Glomerular visceral epithelial cell (primary cell): Measurements from ENCODE around the gene TOP1.
"Not testable (repeated sequence)": the region's sequence is repeated elsewhere in the genome, so short reads cannot be mapped to it uniquely, and the experiment has no call there.

Experiments
- DNase-seq: peaks from one replicate; pipeline ENCODE4 v3.0.0-alpha.2; 2016; ENCODE audit errors: extremely low spot score

TOP1 gene

DNA sequence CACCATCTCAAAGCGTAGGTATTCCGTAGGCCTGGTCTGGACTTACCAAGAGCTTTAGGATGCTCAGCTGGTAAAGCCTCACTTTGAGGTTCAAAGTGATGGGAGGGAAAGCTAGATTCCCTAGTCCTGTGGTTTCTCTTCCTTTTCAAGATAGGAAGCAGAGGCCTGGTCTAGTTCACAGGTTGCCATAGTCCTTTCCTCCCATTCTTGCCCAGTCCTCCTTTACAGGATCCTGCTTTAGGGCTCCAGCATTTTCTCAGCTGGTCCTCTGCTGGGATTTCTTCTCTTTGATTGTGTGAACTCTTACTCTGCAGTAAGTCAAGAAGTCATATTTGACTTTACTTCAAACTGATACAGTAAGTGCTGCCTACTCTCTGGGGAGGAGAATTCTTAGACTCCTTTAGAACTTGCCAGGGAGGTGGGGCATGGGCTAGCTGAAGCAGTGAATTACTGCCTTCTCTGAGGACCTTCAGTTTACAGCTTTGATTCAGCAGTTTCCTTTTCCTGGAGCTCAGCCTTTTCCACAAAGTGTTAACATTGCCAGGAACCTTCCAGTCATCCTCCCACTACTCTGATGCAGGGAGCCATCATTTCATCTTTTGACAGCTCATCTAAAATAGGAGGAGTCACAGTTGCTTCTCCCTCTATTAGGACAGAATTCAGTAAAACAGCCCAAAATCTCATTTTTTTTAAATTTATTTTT is 65.9 kb downstream of the TOP1 start:
- DNase-seq: no peak

- peak; percentile 69 for DNase-seq
Measured at GRCh38 chr20:41095110-41095969, 66.7 kb downstream of the TOP1 start.

- DNase-seq: no peak
Measured at GRCh38 chr20:41098703-41099250, 70.2 kb downstream of the TOP1 start.

- DNase-seq: peak; percentile 27
Measured at GRCh38 chr20:41100001-41100480, 71.4 kb downstream of the TOP1 start.

DNA sequence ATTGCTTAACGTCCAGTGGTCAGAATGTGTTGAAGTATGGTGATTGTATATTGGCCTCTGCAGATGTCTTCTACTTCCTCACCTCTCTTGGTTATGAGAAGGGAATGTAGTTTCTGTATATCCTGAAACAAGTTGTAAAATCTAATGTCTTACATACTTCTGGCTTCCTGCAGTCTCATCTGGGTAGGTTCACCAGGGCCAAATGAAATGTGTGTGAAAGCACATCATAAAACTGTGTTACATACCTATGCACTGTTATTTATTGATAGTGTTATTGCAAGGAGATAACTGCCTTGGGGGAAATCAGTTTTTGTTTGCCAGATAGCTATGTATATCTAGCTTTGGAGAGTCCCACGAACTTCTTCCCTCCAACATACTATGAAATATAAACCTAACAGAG is 73.0 kb downstream of the TOP1 start:
- DNase-seq: no peak

GRCh38 chr20:41108531-41108930 is 79.9 kb downstream of the TOP1 start:
- no peak for DNase-seq

GRCh38 chr20:41110012-41110411 is 81.4 kb downstream of the TOP1 start:
- DNase-seq: no peak

DNA sequence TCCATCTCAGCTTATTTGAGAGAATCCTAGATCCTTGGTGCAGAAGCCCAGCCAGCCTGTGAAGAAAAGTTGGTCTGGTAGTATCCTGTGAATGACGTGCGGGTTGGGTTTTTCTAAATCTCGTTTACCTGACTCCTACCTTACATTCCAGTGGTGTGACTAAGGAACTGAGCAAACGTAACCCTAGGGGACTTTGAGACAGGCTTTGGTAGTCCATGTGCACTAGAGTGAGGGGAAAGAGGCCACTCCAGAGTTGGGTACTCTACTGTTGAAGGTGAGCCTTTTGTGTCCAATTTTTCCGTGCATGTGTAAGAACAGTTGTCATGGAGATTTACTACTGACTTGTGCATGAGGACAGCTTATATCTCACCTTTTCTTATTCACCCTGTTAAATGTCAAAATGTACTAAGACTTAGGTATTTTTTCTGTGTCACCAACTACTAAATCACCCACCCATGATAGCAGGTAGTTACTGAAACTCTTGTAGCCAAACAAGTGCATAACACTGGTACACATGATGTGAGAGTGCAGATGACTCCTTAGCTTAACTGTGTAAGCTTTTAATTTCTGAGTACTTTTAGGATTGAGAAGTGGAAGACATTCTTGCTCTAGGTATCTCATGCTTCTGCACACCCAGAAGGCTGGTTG is 82.4 kb downstream of the TOP1 start:
- no peak for DNase-seq

DNA sequence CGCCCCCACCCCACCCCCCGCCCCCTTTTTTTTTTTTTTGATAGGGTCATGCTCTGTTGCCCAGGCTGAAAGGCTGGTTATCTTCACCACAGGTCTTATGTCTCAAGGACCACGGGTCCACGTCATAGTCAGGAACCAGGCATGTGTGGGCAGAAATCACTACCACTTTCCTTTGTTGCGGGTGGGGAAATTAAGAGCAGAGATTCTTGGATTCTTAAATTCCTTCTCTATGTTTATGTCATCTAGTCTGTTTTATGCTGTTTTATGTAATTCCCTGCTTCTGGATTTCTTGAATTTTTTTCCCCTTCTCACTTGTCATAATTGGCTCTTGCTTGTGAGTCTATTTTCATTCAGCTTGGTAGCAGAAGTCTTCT is 82.9 kb downstream of the TOP1 start:
- peak; percentile 41 for DNase-seq

DNA sequence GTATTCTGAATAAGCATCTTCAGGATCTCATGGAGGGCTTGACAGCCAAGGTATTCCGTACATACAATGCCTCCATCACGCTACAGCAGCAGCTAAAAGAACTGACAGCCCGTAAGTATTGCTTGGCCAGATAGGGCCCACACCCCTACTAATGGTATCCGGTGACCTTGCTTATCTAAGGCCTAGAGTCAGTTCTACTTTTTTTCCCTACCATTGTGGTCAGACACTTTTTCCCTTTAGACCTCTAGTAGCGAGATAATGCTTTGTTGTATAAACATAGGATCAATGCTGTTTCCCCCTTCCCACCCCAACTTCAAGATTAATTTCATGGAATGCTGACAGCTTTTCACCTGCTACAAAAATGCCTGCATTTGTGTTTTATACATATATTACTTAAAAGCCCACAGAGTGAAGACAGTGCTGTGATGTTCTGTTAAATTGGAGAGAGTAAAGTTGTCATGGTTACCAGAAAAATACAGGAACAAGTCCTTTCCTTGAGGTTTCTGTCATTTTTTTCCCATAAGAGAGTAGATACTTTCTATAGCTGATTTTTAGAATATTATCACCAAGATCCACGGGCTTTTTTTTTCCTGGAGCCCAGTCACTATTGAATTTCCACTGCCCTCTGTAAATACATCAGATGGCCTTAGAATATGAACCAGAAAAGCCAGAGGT is 87.8 kb downstream of the TOP1 start:
- no peak for DNase-seq

DNA sequence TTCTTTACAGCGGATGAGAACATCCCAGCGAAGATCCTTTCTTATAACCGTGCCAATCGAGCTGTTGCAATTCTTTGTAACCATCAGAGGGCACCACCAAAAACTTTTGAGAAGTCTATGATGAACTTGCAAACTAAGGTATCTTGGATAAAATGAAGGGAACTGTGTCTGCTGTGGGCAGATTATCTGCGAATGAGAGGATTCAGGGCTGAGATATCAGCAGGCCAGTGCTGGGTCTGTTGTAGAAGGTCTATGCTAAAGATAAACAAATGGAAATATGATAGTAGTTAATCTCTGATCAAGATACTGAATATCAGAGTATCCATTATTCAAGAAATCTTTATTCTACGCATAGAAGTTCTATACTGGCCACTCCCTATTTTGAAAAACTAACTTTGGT is 89.5 kb downstream of the TOP1 start:
- DNase-seq: not testable (repeated sequence)

DNA sequence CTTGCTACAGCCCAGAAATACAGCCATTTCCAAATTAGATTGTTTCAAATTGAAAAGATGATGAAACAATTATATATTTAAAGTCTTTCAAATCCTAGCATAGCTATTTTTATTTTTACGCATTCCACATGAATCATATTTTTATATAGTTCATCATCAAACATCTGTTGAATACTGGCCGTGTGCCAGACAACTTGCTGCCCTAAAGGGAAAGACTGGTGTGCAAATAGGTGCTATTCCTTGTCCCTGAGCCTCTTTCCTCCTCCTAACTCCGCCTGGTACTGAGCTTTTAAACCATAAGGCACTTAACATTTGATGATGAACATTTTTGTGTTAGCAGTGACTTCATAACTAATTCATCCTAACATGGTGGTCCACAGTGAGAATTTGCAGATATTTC is 90.0 kb downstream of the TOP1 start:
- no peak for DNase-seq

DNA sequence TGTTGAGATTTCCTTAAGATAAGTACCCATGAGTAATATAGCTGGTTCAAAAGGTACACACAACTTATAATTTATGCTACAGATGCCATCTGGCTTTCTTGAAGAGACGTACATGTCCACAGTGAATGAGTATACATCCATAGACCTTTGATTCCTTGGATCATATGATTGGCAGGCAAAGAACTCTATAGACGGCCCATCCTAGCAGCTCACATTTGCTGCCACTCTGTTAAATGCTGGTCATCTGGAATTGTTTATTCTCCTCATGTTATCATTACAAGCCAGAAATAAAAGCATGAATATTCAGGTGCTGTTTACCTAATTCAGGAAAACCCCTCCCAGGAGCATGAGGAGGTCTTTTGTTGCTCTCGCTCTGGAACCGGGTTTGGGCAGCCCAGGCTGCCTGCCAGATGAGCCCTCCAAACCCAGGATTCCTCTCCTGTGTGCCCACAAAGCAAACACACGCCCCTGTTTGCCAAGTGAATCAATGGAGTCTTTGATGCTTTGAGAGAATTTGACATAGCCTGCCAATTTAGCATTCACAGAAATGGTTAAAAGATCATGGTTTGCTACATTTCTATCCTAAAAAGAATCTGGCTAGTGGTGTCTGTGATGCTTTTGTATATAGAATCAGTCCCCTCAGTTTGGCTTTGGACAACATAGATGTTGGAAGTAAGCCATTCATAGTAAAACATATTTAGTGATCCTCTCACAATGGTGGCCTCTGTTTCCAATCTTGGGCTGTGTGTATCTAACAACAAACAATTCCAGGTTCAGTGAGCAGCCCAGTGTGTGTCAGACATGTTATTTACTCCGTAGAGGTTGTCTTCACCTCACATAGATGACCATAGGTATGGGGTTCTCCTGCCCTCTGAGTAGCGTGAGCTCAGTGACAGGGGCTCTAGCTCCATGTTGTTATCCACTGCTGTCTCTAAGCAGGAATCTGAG is 91.3 kb downstream of the TOP1 start:
- DNase-seq: no peak

- no peak for DNase-seq
Measured at GRCh38 chr20:41121399-41121798, 92.8 kb downstream of the TOP1 start.

DNA sequence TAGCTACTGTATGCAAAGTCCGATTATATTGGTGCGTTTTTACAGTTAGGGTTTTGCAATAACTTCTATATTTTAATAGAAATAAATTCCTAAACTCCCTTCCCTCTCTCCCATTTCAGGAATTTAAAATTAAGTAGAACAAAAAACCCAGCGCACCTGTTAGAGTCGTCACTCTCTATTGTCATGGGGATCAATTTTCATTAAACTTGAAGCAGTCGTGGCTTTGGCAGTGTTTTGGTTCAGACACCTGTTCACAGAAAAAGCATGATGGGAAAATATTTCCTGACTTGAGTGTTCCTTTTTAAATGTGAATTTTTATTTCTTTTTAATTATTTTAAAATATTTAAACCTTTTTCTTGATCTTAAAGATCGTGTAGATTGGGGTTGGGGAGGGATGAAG is 95.0 kb downstream of the TOP1 start:
- no peak for DNase-seq

DNA sequence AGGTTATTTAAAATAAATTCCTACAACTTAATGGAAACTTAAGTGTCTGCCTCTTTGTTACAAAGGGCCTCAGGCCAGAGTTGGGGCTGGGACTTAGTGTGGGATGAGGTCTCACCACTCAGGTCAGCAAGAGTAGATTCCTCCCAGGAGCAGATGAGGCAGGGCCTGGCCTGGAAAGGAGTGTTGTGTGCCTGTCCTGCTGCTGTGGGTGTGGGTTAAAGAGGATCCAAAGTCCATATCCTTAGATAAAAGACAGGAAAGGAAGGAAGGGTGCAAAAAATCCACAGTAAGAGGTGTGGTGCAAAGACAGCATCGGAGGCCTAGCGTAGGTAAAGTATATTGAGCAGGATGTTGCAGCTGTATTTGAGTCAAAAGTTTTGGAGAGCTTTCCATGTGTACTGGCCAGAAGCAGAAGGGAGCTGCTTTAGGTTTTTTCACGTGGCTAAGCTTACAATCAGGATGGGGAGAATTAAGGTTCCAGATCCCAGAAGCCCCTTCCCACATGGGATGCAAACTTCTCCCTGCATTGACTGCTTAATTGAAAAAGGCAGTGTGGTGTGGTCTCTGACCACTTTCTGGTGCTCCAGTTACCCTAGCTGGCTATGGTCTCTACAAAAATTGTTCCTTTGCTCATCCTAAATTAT is 96.0 kb downstream of the TOP1 start:
- DNase-seq: no peak

- no peak for DNase-seq
Measured at GRCh38 chr20:41125530-41126457, 97.2 kb downstream of the TOP1 start.

DNA sequence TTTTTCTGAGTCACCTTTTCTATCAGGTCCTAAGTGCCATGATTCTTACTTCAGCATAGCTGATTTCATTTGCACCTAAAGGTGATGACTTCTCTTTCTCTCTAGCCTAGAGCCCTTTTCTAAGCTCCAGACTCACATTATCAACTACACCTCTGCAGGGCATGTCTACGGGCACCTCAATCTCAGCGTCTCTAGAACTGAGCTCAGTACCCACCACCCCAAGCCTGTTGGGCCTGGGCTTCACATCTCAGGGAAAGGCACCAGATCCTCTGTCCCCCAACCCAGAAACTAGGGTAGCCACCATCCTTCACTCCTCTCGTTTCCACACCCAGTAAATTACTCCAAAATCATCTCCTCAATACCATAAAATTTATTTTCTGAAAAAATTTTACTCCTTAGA is 98.1 kb downstream of the TOP1 start:
- no peak for DNase-seq

GRCh38 chr20:41128317-41128716 is 99.7 kb downstream of the TOP1 start:
- not testable (repeated sequence) for DNase-seq
